Globus pallidus (tissue), 1 donor: Measurements from ENCODE around the gene TEX22.

Experiments used
- DNase-seq: peaks from one replicate; pipeline ENCODE4 v3.0.0-alpha.2; 2015; ENCODE audit warnings: low spot score

TEX22 gene

DNA sequence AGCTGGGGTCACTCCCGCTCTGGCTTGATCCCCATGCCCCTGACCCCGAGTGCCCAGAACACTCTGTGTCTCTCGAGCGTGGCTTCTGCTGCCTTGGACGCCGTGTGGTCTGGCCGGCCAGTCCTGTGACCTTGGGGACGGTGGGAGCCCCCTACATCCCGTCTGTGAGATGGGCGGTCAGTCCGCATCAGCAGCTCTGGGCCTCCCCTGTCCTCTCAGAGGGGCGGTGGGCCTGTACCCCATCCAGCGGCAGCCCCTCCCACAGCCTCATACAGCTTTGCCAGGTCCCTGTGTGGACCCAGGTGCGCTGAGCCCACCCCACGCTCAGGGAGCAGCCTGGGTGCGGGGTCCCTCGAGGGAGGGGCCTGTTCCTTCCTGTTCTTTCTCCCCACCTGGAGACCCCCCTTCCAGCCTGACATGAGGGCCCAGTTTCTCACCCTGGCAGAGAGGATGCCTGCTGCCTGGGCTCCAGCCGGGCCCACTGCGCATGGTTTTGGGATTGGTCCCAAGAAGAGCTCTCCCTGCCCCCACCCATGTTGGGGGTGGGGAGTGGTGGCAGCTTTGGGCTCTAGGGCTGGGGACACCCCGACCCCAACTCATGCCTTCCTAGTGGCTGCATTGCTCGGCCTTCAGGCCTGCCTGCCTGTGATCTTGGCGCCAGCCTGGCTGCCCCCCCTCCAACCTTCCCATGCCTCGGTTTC is 22.8 kb downstream of the TEX22 start:
- no peak for DNase-seq

DNA sequence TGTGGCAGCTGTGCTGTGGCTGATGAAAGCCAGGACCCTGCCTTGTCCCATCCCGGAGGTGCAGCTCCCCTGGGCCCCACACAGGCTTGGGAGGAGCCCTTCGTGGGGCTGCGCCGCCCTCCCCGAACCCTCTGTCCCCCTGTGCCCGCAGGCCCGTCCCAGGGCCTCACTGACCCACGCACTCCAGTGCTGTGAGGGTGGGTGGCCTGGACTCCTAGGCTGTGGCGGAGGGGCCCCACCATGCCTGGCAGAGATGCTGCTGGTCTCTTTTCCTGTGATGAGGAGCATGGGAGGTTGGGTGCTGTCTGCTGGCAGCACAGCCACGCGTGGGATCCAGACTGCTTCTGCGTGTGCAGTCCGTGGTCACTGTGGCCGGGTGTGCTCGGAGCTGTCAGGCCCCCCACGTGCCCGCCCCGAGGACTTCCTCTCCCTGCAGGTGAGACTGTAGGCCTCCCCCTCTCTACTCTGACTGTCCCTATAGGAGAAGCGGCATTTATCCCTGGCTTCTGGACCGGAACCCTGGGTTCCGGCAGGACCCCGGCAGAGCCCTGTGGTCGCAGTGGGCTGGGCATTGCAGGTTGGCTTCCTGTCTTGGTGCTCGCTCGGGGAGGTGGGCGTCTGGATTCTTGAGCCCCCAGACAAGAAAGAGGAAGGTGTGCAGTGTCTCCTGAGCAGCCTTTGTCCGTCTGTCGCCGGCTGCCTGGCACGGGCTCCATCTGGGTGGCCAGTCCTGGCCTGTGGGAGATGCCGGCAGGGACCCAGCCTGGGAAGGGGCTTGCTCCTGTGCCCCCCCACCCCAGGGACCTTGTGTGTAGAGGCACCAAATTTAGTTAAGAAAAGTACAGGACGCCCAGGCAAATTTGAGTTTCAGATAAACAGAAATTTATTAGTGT is 23.6 kb downstream of the TEX22 start:
- DNase-seq = no peak

DNA sequence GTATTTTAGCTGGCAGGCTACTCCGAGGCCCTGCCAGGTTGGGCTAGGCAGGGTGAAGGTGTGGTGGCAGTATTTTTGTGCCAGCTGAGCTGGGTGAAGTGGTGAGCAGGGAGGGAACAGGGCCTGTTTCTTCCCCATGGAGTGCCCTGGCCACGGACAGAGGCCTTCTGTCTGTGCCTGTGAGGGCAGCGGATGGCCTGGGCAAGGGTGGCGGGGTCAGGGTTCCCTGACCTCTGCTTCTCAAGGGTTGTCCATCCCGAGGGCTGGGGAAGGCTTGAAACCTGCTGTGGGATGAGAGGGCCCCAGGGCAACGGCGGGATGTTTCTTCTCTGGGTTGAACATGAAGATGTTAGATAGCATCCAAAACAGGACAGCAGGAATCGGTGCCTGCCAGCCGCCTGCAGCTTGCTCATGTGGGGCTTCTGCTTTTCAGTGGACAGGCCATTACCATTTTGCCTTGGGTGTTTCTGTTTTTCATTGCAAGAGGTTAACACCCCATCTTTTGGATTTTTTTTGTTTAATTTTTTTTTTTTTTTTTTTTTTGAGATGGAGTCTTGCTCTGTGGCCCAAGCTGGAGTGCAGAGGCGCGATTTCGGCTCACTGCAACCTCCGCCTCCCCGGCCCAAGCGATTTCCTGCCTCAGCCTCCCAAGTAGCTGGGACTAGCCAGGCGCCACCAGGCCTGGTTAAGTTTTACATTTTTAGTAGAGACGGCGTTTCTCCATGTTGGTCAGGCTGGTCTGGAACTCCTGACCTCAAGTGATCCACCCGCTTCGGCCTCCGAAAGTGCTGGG is 24.6 kb downstream of the TEX22 start:
- DNase-seq = no peak

DNA sequence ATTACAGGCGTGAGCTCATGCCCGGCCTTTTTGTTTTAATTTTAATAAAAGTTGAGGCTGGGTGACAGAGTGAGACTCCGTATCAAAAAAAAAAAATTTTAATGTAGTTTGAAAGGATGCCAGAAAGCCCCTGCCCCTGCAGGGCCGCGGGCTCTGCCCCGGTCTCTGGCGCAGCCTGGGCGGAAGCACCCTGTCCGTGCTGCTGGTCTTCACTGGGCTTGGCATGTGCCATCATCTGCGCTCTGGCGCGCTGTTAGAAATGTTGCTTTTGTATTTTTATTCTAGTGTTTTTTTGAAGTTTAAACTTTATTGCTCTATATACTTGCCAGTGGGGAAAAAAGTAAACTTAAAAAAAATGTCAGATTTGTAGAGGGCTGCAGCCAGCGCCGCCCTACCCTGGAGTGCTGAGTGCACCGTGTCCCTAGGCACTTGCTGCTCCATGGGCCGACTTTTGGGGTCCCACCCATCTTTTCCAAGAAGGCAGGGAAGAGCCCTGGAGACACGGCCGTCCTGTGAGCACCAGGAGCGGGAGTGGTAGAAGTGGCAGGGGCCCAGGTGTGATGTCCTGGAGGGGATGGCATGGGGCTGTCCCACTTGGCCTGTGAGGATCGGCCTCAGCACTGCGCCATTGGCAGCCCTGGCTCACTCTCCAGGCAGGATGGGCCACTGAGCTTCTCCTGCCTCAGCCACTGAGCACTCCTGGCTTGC is 25.3 kb downstream of the TEX22 start:
- no peak for DNase-seq

DNA sequence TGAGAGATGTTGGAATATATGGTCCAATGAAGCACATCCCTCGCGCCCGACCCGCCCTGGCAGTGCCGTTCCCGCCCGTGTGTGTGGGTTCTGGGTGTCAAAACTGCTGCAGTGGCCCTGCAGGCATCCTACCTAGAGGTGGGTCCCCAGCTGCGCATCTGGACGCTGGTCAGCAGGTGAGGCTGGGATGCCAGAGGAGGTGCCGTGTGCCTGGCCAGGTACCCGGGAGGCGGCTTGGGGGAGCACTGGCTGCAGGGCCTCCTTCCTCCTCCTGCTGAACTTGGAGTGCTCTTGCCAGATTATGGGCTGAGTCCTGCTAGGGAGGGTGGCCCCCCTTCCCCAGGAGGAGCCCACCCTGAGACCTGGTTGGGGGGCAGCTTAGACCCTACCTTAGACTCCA is 26.5 kb downstream of the TEX22 start:
- no peak for DNase-seq

DNA sequence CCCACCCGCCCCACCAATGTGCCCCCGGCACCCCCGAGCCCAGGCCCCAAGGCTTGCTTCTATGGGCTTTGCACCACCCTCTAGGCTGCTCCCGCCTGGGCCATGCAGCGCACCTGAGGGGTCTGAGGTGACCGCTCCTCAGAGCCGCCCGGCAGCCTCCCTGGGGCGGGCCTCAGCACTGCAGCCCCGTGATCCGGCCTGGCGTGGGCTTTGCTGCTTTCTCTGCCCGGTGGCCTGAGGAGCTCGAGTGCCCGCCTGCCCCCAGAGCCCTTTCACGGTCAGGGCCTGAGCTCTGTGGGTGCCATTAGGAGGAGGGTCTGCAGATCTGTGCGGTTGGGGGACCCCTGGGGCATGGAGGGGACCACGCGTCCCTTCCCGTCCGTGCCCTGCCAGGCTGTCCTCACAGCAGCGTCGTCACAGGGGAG is 27.5 kb downstream of the TEX22 start:
- no peak for DNase-seq

DNA sequence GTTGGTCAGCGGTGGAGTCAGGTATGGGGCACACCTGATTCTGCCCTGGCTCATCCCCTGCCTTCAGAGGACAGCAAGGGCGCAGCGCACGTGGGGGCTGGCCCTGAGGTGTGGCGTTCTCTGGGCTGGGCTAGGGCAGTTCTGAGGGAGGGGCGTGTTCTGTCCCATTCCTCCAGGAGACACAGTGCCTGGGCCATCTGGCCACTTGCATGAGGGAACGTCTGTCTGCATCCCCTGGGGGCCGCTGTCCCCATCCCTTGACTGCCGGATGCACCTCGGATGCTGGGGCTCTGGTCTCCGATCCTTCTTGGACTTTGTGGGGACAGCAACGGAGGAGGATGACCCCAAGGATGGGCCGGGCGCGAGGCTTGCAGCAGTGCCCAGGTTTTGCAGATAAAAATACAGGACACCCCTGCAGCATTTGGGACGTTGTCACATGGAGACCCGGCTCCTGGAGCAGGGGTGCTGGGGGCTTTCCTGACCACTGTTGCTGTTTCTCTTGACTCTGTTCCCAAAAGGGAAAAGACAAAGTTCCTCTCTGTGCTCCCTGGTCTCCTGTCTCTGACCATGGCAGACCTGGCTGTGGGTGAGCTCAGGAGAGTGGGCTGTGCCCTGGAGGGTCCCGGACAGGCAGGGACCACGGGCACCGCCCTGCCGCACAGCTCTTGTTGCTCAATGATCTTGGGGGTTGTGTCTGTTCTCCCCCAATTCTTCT is 28.2 kb downstream of the TEX22 start:
- DNase-seq = no peak

DNA sequence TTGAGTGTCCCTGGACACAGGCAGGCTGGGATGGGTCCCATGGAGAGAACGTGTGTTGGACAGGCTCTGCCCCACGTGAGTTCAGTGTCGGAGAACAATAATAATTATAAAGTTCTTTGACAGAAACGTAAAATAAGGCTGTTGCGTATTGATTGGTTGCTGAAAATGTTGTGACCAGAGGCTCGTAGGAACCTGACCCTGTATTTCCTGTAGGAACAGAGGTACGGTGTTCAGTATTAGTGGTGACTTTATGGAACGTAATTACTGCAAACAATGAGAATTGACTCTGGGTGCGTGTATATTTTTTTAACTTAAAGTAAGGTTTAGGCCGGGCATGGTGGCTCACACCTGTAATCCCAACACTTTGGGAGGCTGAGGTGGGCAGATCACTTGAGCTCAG is 29.1 kb downstream of the TEX22 start:
- no peak for DNase-seq

DNA sequence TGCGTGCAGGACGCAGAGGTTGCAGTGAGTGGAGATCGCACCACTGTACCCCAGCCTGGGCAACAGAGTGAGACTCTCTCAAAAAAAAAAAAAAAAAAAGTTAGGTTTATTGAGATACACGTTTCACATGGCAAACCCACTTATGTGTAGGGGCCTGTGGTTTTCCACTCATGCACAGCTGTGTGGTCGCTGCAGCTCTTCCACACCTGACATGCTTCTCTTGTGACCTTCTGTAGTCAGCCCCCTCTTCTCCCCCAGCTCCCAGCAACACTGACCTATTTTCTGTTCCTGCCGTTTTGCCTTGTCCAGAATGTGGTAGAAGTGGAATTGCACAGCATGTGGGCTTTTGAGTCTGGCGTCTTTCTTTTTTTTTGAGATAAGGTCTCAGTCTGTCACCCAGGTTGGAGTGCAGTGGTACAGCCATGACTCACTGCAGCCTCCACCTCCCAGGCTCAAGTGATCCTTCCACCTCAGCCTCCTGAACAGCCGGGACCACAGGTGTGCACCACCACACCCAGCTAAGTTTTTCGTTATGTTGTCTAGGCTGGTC is 29.7 kb downstream of the TEX22 start:
- no peak for DNase-seq

DNA sequence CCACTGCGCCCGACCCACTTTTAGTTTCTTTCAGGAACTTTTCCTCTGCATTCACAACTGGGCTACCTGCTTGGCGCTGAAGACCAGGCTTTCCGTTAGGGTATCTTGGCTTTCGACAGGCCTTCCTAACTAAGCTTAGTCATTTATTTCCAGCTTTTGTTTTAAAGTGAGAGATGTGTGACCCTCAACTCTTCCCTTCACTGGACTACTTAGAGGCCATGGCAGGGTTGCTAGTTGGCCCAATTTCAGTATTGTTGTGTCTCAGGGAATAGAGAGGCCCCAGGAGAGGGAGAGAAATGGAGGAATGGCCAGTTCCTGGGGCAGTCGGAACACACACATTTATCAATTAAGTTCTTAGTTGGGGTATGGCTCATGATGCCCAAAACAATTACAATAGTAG is 31.7 kb downstream of the TEX22 start:
- DNase-seq = no peak

DNA sequence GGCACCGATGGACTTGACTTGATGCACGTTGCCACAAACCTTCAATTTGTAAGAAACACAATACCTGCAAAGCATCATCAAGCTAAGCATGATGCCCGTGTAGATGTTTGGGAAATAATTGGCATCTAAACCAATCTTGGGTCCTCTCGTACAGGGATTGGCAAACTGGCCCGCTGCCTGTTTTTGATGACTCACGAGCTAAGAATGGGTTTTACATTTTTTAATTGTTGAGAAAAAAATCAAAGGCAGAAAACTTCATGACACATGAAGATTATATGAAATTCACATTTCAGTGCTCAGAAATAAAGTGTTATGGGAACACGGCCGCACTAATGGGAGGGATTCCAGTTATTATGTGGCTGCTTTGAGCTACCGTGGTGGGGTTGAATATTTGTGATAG is 32.2 kb downstream of the TEX22 start:
- DNase-seq = no peak

DNA sequence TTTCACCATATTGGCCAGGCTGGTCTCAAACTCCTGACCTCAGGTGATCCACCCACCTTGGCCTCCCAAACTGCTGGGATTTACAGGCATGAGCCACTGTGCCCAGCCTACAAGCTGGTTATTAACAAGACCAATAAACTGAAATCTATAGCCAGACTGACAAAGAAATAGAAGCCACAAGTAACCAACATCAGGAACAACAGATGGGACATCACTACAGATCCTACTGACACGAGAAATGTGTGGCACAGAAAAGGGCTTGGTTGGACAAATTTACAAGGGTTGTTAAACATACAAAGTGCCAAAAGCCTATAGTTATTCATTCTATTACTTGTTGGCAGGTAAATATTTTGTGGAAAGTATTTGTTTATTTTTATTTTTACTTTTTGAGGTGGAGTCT is 32.9 kb downstream of the TEX22 start:
- no peak for DNase-seq

DNA sequence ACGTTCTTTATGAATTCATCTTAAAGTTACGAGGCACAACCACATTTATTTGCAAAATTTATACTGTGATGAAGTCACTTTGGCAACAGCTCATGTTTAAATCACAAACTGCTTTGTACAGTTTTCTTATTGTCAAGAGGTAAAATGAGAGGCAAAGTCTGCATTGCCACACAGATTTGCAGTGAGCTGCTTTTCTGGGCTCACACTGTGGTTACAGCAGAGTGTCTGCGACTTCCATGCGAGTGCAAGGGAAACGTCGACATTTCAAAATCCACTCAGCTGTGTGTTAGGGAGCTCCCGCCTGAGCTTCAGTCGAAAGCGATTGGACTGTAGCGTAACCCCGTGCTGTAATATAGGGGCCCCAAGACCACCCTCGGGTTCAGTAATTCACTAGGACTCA is 34.3 kb downstream of the TEX22 start:
- no peak for DNase-seq

DNA sequence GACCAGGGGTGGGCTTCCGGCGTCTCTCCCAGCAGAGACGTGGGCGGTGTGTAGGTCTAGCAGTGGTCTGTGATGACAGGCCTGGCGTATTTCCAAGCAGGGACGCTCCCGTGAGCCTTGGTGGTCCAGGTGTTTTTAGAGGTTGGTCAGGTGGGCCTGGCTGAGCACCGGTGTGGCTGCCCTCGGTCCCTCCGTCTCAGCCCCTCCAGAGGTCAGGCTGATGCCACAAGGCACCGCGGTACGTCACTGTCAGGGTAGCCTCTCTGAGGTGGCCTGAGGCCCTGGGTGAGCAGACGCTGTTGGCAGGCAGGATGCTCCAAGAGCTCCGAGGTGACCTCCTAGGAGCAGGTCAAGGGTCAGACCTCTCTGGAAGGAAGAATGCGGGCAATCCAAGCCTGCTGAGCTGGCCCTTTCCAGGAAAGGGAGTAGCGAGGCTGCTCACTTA is 34.8 kb downstream of the TEX22 start:
- no peak for DNase-seq

DNA sequence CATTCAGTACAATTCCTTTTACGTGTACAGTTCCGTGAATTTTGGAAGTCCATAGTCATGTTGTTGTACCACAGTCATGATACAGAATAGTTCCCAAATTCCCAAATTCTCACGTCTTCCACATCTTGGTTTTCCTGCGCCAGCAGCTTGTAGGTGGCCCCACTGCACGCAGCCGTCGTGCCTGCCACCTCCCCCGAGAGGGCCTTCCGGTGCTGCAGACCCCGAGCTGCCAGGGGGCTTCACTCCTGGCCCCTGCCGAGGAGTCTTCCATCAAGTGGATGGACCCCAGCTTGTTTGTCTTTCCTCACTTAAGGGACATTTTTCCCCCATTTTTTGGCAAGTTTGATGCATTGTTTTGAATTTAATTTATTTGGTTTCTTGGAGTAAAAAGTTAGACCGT is 38.1 kb downstream of the TEX22 start:
- no peak for DNase-seq

DNA sequence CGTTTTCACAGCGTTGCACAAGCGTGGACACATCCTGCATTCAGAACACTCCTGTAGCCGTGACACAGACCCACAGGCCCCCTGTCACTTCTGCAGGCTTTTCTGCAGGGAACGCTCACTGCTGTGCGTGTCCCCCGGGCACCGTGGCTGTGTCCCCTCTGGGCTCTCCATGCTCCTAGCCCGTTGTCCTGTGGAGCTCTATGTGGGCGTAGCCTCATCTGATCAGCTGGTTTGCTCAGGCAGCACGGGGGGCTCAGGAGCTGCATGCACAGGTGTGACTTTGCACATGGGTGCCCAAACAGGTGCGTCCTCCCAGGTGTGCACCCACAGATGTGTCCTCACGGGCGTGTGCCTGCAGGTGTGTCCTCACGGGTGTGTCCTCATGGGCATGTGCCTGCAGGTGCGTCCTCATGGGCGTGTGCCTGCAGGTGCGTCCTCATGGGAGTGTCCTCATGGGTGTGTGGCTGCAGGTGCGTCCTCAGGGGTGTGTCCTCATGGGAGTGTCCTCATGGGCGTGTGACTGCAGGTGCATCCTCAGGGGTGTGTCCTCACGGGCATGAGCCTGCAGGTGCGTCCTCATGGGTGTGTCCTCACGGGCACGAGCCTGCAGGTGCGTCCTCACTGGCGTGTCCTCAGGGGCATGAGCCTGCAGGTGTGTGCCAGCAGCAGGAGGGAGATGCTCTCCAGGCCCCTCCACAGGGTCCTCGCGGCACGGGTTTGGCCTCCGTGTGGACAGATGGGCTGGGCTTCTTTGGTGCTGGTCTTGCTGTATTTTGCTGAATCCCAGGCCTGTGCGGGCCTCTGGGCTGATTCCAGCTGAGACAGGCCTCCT is 38.8 kb downstream of the TEX22 start:
- DNase-seq = no peak

DNA sequence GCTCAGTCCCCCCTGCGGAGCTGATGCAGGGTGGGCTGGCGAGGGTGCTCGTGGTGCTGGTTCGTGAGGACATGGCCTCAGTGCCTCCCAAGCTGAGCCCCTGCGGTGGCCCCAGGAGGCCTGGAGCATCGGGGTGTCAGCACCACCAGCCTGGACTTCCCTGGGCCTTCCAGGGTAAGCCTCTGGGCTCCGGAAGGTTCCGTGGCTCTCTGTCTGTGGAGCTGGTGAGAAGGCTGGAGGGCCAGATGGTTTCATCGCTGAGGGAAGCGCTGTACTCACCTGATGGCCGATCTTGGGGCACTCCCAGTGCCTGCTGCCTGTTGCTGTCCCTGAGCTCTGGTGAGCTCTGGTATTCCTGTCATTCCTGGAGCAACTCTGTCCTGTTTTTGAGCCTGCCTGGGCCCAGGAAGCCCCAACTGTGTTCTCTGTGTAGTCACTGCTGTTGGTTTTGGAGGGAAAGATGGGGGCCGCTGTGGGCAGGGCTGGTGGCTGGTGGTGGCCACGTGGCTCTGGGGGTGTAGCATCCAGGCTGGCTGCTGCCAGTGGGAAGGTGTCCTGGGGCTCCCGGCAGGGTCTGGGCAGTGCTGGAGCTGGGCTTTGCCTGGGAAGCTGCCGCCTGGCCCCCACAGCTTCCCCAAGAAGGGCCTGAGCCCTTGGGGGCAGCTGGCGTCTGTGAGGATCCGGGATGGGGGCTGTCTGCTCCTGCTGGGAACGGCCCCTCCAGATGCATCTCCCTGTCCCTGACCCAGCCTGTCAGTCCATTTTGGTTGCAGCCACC is 39.6 kb downstream of the TEX22 start:
- no peak for DNase-seq

DNA sequence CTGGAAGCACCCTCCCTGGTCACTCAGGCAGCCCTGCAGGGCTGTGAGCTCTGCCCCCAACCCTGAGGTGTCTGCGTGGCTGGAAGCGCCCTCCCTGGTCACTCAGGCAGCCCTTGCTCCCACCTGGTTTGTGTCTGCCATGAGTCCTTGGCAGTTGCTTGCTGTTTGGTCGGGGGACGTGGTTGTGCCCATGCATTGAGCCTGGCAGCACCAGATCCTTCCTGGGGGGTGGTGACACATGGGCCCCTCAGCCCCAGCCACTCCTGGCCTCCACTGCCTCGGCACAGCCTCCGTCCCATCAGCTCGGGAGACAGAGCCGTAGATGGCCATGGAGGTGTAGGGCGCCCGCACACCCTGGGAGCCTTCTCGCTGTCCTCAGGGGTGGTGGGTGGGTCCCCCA is 40.8 kb downstream of the TEX22 start:
- DNase-seq = no peak
